BLaER1 treated with 17β-estradiol and CSF1 and Interleukin-3, amounts not matched to agents 10 nM and 100 nM (cell line): Measurements from ENCODE around the gene PRR33.

Source experiments
- H3K27ac ChIP-seq, 11 experiments: shearing (Covaris generic); formaldehyde crosslinking; 2 replicates each; pipeline ENCODE4 v1.8.1; 2022
- H3K27me3 ChIP-seq, 11 experiments: shearing (Covaris generic); formaldehyde crosslinking; 2 replicates each; pipeline ENCODE4 v1.8.1; 2022
- H3K36me3 ChIP-seq, 11 experiments: shearing (Covaris generic); formaldehyde crosslinking; 2 replicates each; pipeline ENCODE4 v1.8.1; 2022
- H3K4me1 ChIP-seq, 10 experiments: shearing (Covaris generic); formaldehyde crosslinking; 2 replicates each; pipeline ENCODE4 v1.8.1; 2022
- H3K4me2 ChIP-seq, 11 experiments: shearing (Covaris generic); formaldehyde crosslinking; 2 replicates each; pipeline ENCODE4 v1.8.1; 2022
- H3K4me3 ChIP-seq, 10 experiments: shearing (Covaris generic); formaldehyde crosslinking; 2 replicates each; pipeline ENCODE4 v1.8.1; 2022
- H3K9ac ChIP-seq, 11 experiments: shearing (Covaris generic); formaldehyde crosslinking; 2 replicates each; pipeline ENCODE4 v1.8.1; 2022
- H3K9me3 ChIP-seq, 11 experiments: shearing (Covaris generic); formaldehyde crosslinking; replicated peaks in 1 of 11; 2 replicates each; pipeline ENCODE4 v1.8.1; 2022
- H4K20me1 ChIP-seq, 11 experiments: shearing (Covaris generic); formaldehyde crosslinking; 2 replicates each; pipeline ENCODE4 v1.8.1; 2022
- Cebpa-rat ChIP-seq, 11 experiments: shearing (Covaris generic); IDR thresholded peaks; 2 replicates each; pipeline ENCODE4 v1.8.1; 2022

Gene PRR33

GRCh38 chr11:1861435-1862411 is 30.0 kb downstream of the PRR33 start:
- TF ChIP-seq Cebpa-rat (IDR thresholded peaks at IDR 0.05) = no peak
- H3K27ac ChIP-seq = no peak overlapping the region
- H3K9ac ChIP-seq = no peak overlapping the region
- no peak overlapping the region for H3K4me3 ChIP-seq
- H3K9me3 ChIP-seq = no peaks in the 10 kb centered on the region
- H4K20me1 ChIP-seq = peaks cover 7 to 70% (median 21%) of the 10 kb centered on the region in 11 experiments; a peak in 17 of 22 replicates
- no peak overlapping the region for H3K4me2 ChIP-seq
- H3K36me3 ChIP-seq = no peaks in the 10 kb centered on the region
- H3K27me3 ChIP-seq = peaks cover 20 to 51% (median 43%) of the 10 kb centered on the region in 11 experiments
- peaks cover 17 to 46% (median 31%) of the 10 kb centered on the region in 10 experiments for H3K4me1 ChIP-seq

- Histone ChIP-seq H3K4me2 (no peak overlapping the region), H3K36me3 (no peaks in the 10 kb centered on the region), H3K9me3 (no peaks in the 10 kb centered on the region), H3K27ac (no peak overlapping the region), H3K27me3 (peaks cover 6 to 35% (median 27%) of the 10 kb centered on the region in 11 experiments; a peak in 21 of 22 replicates), H4K20me1 (peaks cover 0 to 70% (median 11%) of the 10 kb centered on the region in 11 experiments; a peak in 17 of 22 replicates), H3K4me1 (peaks cover 29 to 54% (median 42%) of the 10 kb centered on the region in 10 experiments), H3K4me3 (no peak overlapping the region), H3K9ac (no peak overlapping the region)
- no peak for TF ChIP-seq Cebpa-rat (IDR thresholded peaks at IDR 0.05)
These were observed 31.6 kb downstream of the PRR33 start for GRCh38 chr11:1860108-1860507.

- Histone ChIP-seq H3K27me3 (peaks cover 7 to 28% (median 20%) of the 10 kb centered on the region in 11 experiments; a peak in 18 of 22 replicates), H3K36me3 (no peaks in the 10 kb centered on the region), H3K9ac (no peak overlapping the region), H4K20me1 (peaks cover 0 to 65% (median 14%) of the 10 kb centered on the region in 11 experiments; a peak in 12 of 22 replicates), H3K4me1 (peaks cover 34 to 54% (median 44%) of the 10 kb centered on the region in 10 experiments), H3K9me3 (no peaks in the 10 kb centered on the region), H3K27ac (no peak overlapping the region), H3K4me2 (no peak overlapping the region), H3K4me3 (no peak overlapping the region)
- no peak for TF ChIP-seq Cebpa-rat (IDR thresholded peaks at IDR 0.05)
These were observed 32.7 kb downstream of the PRR33 start for GRCh38 chr11:1859004-1859403.

GRCh38 chr11:1858576-1858975 is 33.1 kb downstream of the PRR33 start:
- H3K27ac ChIP-seq = no peak overlapping the region
- no peak for TF ChIP-seq Cebpa-rat (IDR thresholded peaks at IDR 0.05)

GRCh38 chr11:1858154-1858553 is 33.5 kb downstream of the PRR33 start:
- peaks cover 7 to 23% (median 13%) of the 10 kb centered on the region in 11 experiments; a peak in 18 of 22 replicates for H3K27me3 ChIP-seq
- no peak overlapping the region for H3K27ac ChIP-seq
- peak overlapping the region in 1 of 11 experiments; percentile 18; a peak in 1 of 22 replicates for H3K4me2 ChIP-seq
- H3K4me1 ChIP-seq = peaks cover 42 to 54% (median 46%) of the 10 kb centered on the region in 10 experiments
- no peaks in the 10 kb centered on the region for H3K9me3 ChIP-seq
- no peak overlapping the region for H3K4me3 ChIP-seq
- H3K36me3 ChIP-seq = no peaks in the 10 kb centered on the region
- TF ChIP-seq Cebpa-rat (IDR thresholded peaks at IDR 0.05) = no peak
- H3K9ac ChIP-seq = no peak overlapping the region
- peaks cover 0 to 57% (median 16%) of the 10 kb centered on the region in 11 experiments; a peak in 12 of 22 replicates for H4K20me1 ChIP-seq

More at GRCh38 chr11:1858576-1858975, 33.1 kb downstream of the PRR33 start:
- H3K9me3 ChIP-seq = no peaks in the 10 kb centered on the region
- peaks cover 38 to 54% (median 46%) of the 10 kb centered on the region in 10 experiments for H3K4me1 ChIP-seq
- H3K36me3 ChIP-seq = no peaks in the 10 kb centered on the region
- peaks cover 0 to 61% (median 16%) of the 10 kb centered on the region in 11 experiments; a peak in 12 of 22 replicates for H4K20me1 ChIP-seq
- no peak overlapping the region for H3K9ac ChIP-seq
- H3K4me2 ChIP-seq = peak overlapping the region in 1 of 11 experiments; percentile 18; a peak in 1 of 22 replicates
- peaks cover 7 to 27% (median 17%) of the 10 kb centered on the region in 11 experiments; a peak in 18 of 22 replicates for H3K27me3 ChIP-seq
- no peak overlapping the region for H3K4me3 ChIP-seq

GRCh38 chr11:1857064-1857463 is 34.6 kb downstream of the PRR33 start:
- H3K36me3 ChIP-seq = no peaks in the 10 kb centered on the region
- peaks cover 52 to 59% (median 54%) of the 10 kb centered on the region in 10 experiments for H3K4me1 ChIP-seq
- peaks cover 0 to 48% (median 16%) of the 10 kb centered on the region in 11 experiments; a peak in 12 of 22 replicates for H4K20me1 ChIP-seq
- no peak for TF ChIP-seq Cebpa-rat (IDR thresholded peaks at IDR 0.05)
- no peaks in the 10 kb centered on the region for H3K9me3 ChIP-seq
- H3K9ac ChIP-seq = peak overlapping the region in 2 of 11 experiments; percentile 16 to 47; a peak in 1 of 22 replicates
- no peak overlapping the region for H3K4me3 ChIP-seq
- peak overlapping the region; percentile 89 to 100 (median 99); a peak in 20 of 22 replicates for H3K4me2 ChIP-seq
- peaks cover 0 to 19% (median 7%) of the 10 kb centered on the region in 11 experiments; a peak in 9 of 22 replicates for H3K27me3 ChIP-seq
- no peak overlapping the region for H3K27ac ChIP-seq

- no peaks in the 10 kb centered on the region for H3K9me3 ChIP-seq
- peaks cover 0 to 48% (median 16%) of the 10 kb centered on the region in 11 experiments; a peak in 14 of 22 replicates for H4K20me1 ChIP-seq
- peaks cover 0 to 18% (median 5%) of the 10 kb centered on the region in 11 experiments; a peak in 2 of 22 replicates for H3K27me3 ChIP-seq
- H3K9ac ChIP-seq = peak overlapping the region in 4 of 11 experiments; percentile 16 to 47 (median 24); a peak in 3 of 22 replicates
- peaks cover 58 to 65% (median 60%) of the 10 kb centered on the region in 10 experiments for H3K4me1 ChIP-seq
- H3K27ac ChIP-seq = no peak overlapping the region
- no peak for TF ChIP-seq Cebpa-rat (IDR thresholded peaks at IDR 0.05)
- no peak overlapping the region for H3K4me3 ChIP-seq
- H3K36me3 ChIP-seq = no peaks in the 10 kb centered on the region
- H3K4me2 ChIP-seq = peak overlapping the region; percentile 89 to 100 (median 99)
These were observed 35.2 kb downstream of the PRR33 start for GRCh38 chr11:1856306-1857005.

GRCh38 chr11:1855886-1856265 is 35.8 kb downstream of the PRR33 start:
- Histone ChIP-seq H3K36me3 (no peaks in the 10 kb centered on the region), H3K27me3 (peaks cover 0 to 18% (median 5%) of the 10 kb centered on the region in 11 experiments; a peak in 2 of 22 replicates), H3K4me1 (peaks cover 64 to 71% (median 66%) of the 10 kb centered on the region in 10 experiments), H3K4me2 (peak overlapping the region; percentile 89 to 100 (median 99)), H4K20me1 (peaks cover 0 to 51% (median 16%) of the 10 kb centered on the region in 11 experiments; a peak in 14 of 22 replicates), H3K9ac (peak overlapping the region in 2 of 11 experiments; percentile 76 to 89; a peak in 2 of 22 replicates), H3K27ac (no peak overlapping the region), H3K9me3 (no peaks in the 10 kb centered on the region), H3K4me3 (no peak overlapping the region)
- TF ChIP-seq Cebpa-rat (IDR thresholded peaks at IDR 0.05) = no peak
